HG03469 (cell line): Measurements from ENCODE around the gene CCM2.
"Not testable (repeated sequence)": the region's sequence is repeated elsewhere in the genome, so short reads cannot be mapped to it uniquely, and the experiment has no call there.

Experiments
- ATAC-seq: cut with Tn5 transposase; IDR thresholded peaks from one replicate; pipeline ENCODE4 v1.9.1; 2021; ENCODE audit warnings: mild to moderate bottlenecking, moderate library complexity, moderate number of reproducible peaks; ENCODE audit not compliant: unreplicated experiment

CCM2 gene

GRCh38 chr7:45032421-45032820 is 32.4 kb downstream of the CCM2 start:
- no peak for ATAC-seq

- no peak for ATAC-seq
Observed at GRCh38 chr7:45033261-45033930, 33.4 kb downstream of the CCM2 start.

DNA sequence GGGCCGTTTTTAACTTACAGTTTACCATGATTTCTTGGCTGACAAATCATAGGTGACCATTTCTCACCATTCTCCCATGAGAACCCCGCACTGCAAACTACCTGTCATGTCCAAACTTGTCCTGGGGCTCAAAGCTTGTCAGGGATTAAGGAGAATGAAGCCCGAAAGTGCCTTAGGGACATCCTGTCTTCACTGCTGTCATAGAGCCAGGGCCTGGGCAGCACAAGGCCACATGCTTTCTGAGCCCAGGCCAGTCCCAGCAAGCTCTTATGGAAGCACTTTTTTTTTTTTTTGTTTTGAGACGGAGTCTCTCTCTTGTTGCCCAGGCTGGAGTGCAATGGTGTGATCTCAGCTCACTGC is 33.9 kb downstream of the CCM2 start:
- no peak for ATAC-seq

DNA sequence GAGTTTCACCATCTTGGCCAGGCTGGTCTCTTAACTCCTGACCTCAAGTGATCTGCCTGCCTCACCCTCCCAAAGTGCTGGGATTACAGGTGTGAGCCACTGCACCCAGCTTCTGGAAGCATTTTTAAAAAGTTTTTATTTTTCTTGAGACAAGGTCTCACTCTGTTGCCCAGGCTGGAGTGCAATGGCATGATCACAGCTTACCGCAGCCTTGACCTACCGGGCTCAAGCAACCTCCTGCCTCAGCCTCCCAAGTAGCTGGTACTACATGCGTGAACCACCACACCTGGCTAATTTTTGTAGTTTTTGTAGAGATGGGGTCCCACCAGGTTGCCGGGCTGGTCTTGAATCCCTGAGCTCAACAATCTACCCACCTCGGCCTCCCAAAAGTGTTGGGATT is 34.7 kb downstream of the CCM2 start:
- ATAC-seq: not testable (repeated sequence)

GRCh38 chr7:45035371-45035770 is 35.4 kb downstream of the CCM2 start:
- no peak for ATAC-seq

GRCh38 chr7:45035893-45036292 is 35.9 kb downstream of the CCM2 start:
- ATAC-seq: no peak

- no peak for ATAC-seq
Observed at GRCh38 chr7:45036317-45036716, 36.3 kb downstream of the CCM2 start.

DNA sequence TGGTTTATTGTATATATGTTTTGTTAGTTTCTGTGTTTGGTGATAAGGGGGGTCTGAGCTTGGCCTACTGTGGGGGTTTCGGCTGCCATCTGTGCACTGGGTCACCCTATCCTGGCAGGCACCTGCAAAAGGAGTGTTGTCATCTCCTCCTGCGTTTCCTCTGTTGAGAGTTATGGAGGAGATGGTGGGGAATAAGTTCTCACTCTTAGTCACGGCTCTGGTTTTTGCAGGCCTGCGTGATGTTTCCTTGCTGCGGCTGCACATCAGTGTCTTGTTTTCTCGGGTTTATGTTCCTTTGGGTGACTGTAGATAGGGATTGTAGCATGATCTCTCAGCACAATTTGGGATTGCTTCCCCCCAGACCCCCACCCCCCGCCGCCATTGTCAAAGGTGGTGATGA is 36.8 kb downstream of the CCM2 start:
- ATAC-seq: no peak

DNA sequence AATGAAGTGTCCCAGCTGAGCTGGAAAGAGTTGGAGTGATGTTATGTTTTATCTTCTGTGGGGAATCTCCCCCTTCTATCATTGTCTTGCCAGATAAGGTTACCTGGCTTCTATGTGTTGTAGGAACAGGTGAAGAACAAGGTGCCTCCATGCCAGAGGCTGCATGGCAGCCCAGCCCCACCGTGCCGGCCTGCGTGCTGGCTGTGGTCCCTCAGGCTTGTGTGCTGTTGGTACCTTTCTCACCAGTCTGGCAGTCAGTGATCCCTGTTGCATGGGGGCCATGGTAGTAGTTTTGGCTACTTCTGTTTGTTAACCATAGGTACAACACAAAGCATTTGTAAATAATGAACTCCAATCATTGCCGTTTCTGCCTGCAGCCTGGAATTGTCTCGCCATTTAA is 37.9 kb downstream of the CCM2 start:
- no peak for ATAC-seq

GRCh38 chr7:45039106-45039505 is 39.1 kb downstream of the CCM2 start:
- no peak for ATAC-seq

DNA sequence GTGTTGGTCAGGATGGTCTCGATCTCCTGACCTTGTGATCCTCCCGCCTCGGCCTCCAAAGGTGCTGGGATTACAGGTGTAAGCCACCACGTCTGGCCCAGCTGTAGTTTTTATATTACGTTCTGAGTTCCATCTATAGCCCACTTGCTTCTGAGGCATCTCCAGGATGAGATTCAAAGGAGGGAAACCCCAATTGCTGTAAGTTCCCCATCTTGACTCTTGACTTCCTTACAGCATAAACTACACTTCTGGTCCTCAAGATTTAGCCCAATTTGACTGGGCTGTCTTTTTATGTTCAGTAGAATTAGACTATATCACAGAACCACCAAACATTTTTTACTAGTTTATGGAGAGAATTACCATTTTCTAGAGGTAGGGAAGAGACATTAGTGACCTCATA is 44.3 kb downstream of the CCM2 start:
- no peak for ATAC-seq

DNA sequence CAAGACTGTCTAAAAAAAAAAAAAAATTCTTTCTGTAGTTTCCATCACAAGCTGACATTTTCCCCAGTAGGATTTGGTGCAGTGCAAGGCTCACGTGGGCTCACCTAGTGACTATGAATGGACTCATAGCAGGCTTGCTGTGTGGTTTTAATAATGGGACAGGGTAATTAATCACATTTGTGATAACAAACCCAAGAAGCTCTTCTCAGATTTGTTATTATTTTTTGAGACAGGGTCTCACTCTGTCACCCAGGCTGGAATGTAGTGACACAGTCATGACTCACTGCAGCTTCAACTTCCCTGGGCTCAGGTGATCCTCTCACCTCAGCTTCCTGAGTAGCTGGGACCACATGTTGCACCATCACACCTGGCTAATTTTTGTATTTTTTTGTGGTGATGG is 48.7 kb downstream of the CCM2 start:
- no peak for ATAC-seq

DNA sequence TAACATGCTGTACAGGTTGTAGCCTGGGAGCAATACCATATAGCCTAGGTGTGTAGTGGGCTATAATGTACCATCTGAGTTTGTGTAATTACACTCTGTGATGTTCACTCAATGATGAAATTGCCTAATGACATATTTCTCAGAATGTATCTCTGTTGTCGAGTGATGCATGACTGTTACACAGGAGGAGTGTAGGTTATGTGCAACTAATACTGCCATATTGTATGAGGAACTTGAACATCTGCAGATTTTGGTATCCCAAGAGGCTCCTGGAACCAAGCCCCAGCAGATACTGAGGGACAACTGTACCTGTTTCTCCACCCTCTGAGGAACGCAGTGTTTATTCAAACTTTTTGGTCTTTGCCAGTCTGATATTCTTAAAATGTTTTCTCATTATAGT is 50.2 kb downstream of the CCM2 start:
- no peak for ATAC-seq

GRCh38 chr7:45052011-45052410 is 52.0 kb downstream of the CCM2 start:
- ATAC-seq: no peak

DNA sequence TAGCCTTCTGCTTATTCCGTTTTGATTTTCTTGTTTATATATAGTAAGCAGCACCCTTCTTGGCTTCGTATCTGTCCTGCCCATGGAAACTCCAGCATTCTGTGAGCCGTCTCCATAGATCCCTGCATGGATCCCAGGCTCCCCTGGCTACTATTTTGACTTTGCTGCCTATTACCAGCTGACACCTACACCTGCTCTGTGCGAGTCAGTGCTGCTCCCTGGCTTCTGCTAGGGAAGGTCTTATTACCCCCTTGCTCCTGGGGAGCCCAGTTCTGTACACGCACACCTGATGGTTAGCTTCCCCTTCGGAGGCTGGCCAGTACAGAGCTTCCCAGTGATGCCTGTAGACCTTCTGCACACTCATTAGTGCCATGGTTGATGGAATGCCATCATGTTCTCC is 53.4 kb downstream of the CCM2 start:
- no peak for ATAC-seq

GRCh38 chr7:45053941-45054340 is 53.9 kb downstream of the CCM2 start:
- ATAC-seq: no peak

DNA sequence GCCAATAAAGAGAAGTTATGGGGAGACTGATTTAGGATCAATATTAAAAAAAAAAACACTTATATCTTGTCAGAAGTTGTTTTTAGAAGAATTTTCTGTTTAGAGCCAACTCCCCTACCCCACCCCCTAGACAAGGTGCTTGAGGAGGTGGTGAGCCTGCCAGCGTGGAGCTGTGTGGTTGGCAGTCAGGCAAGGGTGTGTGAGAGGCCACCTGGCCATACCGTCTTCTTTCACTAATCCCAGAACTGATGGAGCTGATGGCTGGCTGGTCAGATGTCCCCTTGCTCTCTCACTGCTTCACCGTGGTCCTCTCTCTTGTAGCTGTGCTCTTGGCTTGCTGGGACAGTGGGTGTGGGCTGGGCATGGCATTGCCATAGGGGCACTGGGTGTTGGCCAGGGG is 54.4 kb downstream of the CCM2 start:
- no peak for ATAC-seq

GRCh38 chr7:45055016-45055415 is 55.0 kb downstream of the CCM2 start:
- no peak for ATAC-seq

DNA sequence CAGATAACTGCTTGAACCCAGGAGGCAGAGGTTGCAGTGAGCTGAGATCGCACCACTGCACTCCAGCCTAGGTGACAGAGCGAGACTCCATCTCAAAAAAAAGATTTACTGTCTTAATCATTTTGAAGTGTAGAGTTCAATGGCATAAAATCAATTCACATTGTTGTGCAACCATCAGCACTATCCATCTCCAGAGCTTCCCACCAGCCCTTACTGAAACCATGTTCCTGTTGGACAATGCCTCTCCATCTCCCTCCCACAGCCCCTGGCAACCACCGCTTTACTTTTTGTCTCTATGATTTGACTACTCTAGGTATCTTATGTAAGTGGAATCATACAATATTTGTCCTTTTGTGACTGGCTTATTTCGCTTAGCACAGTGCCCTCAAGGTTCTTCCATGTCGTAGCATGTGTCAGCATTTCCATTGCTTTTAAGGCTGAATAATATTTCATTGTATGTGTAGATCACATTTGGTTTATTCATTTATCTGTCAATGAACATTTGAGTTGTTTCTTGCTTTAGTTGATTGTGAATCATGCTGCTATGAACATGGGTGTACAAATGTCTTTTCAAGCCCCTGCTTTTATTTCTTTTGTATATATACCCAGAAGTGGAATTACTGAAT is 55.7 kb downstream of the CCM2 start:
- ATAC-seq: no peak

DNA sequence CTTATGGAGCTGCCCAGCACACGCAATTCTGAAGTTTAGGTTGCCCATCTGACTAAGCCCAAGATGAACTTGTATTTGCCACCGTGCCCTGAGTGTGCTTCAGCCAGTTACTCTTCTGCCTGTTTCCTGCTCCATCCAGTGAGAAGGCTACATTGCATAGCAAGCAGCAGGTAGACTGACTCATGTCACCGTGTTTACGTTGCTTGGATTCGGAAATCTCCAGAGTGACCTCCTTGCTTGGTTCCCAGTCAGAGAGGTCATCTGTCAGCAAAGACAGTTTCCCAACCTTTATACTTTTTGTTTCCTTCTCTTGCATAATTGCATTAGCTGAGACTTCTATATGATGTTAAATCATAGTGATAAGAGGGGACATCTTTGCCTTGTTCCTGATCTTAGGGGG is 57.9 kb downstream of the CCM2 start:
- no peak for ATAC-seq

GRCh38 chr7:45060295-45060694 is 60.3 kb downstream of the CCM2 start:
- ATAC-seq: no peak

DNA sequence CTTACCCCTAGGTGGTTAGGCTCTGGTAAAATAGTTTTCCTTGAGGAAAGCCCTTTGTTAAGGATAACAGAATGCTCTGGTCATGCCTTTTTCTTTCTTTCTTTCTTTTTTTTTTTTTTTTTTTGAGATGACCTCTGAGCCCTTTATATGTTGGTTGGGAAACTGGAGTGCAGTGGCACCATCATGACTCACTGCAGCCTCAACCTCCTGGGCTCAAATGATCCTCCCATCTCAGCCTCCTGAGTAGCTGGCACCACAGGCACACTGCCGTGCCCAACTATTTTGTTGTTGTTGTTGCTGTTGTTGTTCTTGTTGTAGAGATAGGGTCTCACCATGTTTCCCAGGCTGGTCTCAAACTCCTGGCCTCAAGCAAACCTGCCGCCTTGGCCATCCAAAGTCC is 61.4 kb downstream of the CCM2 start:
- no peak for ATAC-seq

DNA sequence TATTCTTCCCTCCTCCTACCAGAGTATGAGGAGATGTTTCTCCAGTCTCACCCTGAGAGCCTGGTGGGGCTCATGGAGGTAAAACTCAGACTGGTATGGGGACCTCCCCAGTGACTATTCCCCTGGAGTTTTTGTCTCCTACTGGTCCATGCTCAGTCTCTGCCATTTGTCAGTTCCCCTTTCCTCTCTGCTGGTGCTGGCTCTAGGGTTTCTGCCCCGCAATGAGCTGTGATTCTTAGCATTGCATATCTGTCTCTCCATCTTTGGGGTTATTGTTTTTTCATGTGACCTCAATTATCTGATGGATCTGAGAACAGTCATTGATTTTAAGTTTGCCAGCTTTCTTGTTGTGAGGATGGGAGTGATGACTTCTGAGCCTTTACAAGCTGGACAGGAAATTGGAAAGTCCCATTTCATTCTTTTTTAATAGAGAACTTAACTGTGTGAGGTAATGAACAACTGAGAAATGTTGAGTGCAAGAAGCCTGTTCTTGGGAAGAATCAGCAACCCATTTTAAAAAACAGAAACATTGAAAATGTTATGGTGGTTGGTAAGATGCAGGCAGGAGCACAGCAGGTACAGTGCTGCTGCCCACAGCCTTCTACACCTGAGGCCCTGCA is 61.9 kb downstream of the CCM2 start:
- ATAC-seq: no peak
